A549 (cell line): ENCODE results near the gene FBXW10.
"Not testable (repeated sequence)": the region's sequence is repeated elsewhere in the genome, so short reads cannot be mapped to it uniquely, and the experiment has no call there.

Experiments used
- CHD2 ChIP-seq: fragments of 150-350 bp; IDR thresholded peaks from 2 replicates; pipeline ENCODE4 v1.6.1; 2014; ENCODE audit warnings: low read length; ENCODE audit not compliant: partially characterized antibody
- JUN ChIP-seq, 2 experiments: fragments of >200 bp; sonication (Bioruptor Twin); formaldehyde crosslinking; IDR thresholded peaks; 2 replicates in 1 of 2; 3 replicates in 1 of 2; pipeline ENCODE4 v1.6.1; 2016 to 2017
- MAFK ChIP-seq: fragments of 450-650 bp; IDR thresholded peaks from 2 replicates; pipeline ENCODE4 v1.6.1; 2014; ENCODE audit not compliant: partially characterized antibody
- MAZ ChIP-seq: fragments of 150-350 bp; IDR thresholded peaks from 2 replicates; pipeline ENCODE4 v1.6.1; 2014; ENCODE audit warnings: antibody characterized with exemption, low read depth, low read length, borderline replicate concordance
- PHF8 ChIP-seq: fragments of 200-600 bp; sonication (generic); IDR thresholded peaks from 2 replicates; pipeline ENCODE4 v1.6.1; 2016; ENCODE audit warnings: low read depth, mild to moderate bottlenecking, antibody characterized with exemption, moderate library complexity, borderline replicate concordance
- POLR2A ChIP-seq: IDR thresholded peaks from 2 replicates; pipeline ENCODE4 v1.6.1; 2012; ENCODE audit warnings: mild to moderate bottlenecking, low read length
- RAD21 ChIP-seq, 2 experiments: fragments of >200 bp in 1 of 2; sonication (Bioruptor Twin) in 1 of 2; formaldehyde crosslinking in 1 of 2; IDR thresholded peaks in 1 of 2; conservative IDR thresholded peaks in 1 of 2; 2 replicates in 1 of 2; 3 replicates in 1 of 2; pipeline ENCODE4 v1.6.1; 2012 to 2018; ENCODE audit warnings: inconsistent platforms in 1 of 2
- RCOR1 ChIP-seq: fragments of 150-350 bp; IDR thresholded peaks from 2 replicates; pipeline ENCODE4 v1.6.1; 2014; ENCODE audit warnings: antibody characterized with exemption, low read length, low read depth
- ZSCAN20 ChIP-seq: fragments of 250-450 bp; sonication (Bioruptor Pico); IDR thresholded peaks from 2 replicates; pipeline ENCODE4 v1.8.0; 2022; ENCODE audit warnings: mild to moderate bottlenecking, moderate library complexity
- TF ChIP-seq, protein P1 (sequence below): fragments of 250-450 bp; sonication (Bioruptor Pico); IDR thresholded peaks from 2 replicates; pipeline ENCODE4 v1.5.0; 2021; ENCODE audit warnings: mild to moderate bottlenecking, moderate library complexity, borderline replicate concordance
- TF ChIP-seq, protein P2 (sequence below): fragments of 450-650 bp; IDR thresholded peaks from 2 replicates; pipeline ENCODE4 v1.6.1; 2014; ENCODE audit warnings: antibody characterized with exemption
- TF ChIP-seq, protein P3 (sequence below): fragments of >200 bp; sonication (Bioruptor Twin); formaldehyde crosslinking; IDR thresholded peaks from 3 replicates; pipeline ENCODE4 v1.5.1; 2016

DNA sequence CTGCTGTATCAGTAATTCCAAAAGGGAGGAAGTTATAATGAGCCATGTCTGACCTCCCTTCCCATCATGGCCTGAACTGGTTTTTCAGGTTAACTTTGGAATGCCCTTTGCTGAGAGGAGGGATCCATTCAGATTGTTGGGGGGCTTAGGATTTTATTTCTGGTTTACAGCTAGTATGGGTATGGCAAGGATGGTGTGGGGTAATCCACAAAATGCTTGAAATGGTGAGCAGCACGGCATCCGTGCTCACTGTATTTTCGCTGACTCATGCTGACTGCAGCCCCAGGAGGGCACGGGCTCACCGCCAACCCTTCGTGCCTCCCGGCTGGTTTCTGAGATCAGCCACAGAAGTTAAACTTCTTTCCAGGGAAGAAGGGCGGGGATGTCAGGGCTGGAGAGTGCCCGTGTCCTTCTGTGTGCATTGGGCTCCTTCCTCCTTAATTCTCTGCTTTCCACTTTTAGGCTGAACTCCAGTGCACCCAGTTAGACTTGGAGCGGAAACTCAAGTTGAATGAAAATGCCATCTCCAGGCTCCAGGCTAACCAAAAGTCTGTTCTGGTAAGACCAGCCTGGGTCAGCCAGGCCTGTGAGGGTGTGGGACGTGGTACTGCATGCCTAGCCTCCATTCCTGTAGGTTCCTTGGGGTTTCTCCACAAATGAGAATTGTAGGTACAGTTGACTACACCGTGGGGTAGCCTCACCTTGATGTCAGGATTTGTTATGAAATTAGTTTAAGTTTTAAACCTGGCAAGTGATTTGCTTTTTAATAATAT lies 21.9 kb upstream of the FBXW10 start:
- TF ChIP-seq JUN (IDR thresholded peaks at IDR 0.05) (0 out of 5 replicates have a peak, but pooled peaks of 1 of the 2 experiments have one; percentile 20), MAFK (peak; percentile 99)
- TF ChIP-seq, protein P1, sequence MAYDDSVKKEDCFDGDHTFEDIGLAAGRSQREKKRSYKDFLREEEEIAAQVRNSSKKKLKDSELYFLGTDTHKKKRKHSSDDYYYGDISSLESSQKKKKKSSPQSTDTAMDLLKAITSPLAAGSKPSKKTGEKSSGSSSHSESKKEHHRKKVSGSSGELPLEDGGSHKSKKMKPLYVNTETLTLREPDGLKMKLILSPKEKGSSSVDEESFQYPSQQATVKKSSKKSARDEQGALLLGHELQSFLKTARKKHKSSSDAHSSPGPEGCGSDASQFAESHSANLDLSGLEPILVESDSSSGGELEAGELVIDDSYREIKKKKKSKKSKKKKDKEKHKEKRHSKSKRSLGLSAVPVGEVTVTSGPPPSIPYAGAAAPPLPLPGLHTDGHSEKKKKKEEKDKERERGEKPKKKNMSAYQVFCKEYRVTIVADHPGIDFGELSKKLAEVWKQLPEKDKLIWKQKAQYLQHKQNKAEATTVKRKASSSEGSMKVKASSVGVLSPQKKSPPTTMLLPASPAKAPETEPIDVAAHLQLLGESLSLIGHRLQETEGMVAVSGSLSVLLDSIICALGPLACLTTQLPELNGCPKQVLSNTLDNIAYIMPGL, result not testable (repeated sequence)
- TF ChIP-seq MAZ; CHD2; RCOR1; PHF8; POLR2A; RAD21 (conservative IDR thresholded peaks at IDR 0.05 in 1 of 2, IDR thresholded peaks at IDR 0.05 in 1 of 2); ZSCAN20 (CRISPR knock-in tag): not testable (repeated sequence)
- TF ChIP-seq, protein P2, sequence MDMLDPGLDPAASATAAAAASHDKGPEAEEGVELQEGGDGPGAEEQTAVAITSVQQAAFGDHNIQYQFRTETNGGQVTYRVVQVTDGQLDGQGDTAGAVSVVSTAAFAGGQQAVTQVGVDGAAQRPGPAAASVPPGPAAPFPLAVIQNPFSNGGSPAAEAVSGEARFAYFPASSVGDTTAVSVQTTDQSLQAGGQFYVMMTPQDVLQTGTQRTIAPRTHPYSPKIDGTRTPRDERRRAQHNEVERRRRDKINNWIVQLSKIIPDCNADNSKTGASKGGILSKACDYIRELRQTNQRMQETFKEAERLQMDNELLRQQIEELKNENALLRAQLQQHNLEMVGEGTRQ, result not testable (repeated sequence)
- TF ChIP-seq, protein P3, sequence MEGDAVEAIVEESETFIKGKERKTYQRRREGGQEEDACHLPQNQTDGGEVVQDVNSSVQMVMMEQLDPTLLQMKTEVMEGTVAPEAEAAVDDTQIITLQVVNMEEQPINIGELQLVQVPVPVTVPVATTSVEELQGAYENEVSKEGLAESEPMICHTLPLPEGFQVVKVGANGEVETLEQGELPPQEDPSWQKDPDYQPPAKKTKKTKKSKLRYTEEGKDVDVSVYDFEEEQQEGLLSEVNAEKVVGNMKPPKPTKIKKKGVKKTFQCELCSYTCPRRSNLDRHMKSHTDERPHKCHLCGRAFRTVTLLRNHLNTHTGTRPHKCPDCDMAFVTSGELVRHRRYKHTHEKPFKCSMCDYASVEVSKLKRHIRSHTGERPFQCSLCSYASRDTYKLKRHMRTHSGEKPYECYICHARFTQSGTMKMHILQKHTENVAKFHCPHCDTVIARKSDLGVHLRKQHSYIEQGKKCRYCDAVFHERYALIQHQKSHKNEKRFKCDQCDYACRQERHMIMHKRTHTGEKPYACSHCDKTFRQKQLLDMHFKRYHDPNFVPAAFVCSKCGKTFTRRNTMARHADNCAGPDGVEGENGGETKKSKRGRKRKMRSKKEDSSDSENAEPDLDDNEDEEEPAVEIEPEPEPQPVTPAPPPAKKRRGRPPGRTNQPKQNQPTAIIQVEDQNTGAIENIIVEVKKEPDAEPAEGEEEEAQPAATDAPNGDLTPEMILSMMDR, result not testable (repeated sequence)
